WERI-Rb-1 (cell line): ENCODE results near the gene TM4SF5.

Experiments used
- DNase-seq: peaks from one replicate; pipeline ENCODE4 v3.0.0-alpha.2; 2020
- H3K27ac ChIP-seq: fragments of 250-450 bp; sonication (Bioruptor Pico); 2 replicates; pipeline ENCODE4 v1.5.1; 2020; ENCODE audit warnings: mild to moderate bottlenecking, moderate library complexity
- H3K27me3 ChIP-seq: fragments of 250-450 bp; sonication (Bioruptor Pico); 2 replicates; pipeline ENCODE4 v1.5.1; 2021; ENCODE audit warnings: mild to moderate bottlenecking, low read depth, moderate library complexity; ENCODE audit not compliant: insufficient read depth, severe bottlenecking
- H3K36me3 ChIP-seq: fragments of 250-450 bp; sonication (Bioruptor Pico); 2 replicates; pipeline ENCODE4 v1.5.1; 2020; ENCODE audit warnings: mild to moderate bottlenecking, moderate library complexity
- H3K4me3 ChIP-seq: 2 replicates; pipeline ENCODE4 v1.5.1; 2011; ENCODE audit warnings: low read depth, mild to moderate bottlenecking, control low read depth, low read length
- H3K9me3 ChIP-seq: fragments of 250-450 bp; sonication (Bioruptor Pico); 2 replicates; pipeline ENCODE4 v1.5.1; 2021; ENCODE audit warnings: mild to moderate bottlenecking, moderate library complexity; ENCODE audit not compliant: severe bottlenecking
- CTCF ChIP-seq: IDR thresholded peaks from 2 replicates; pipeline ENCODE4 v1.5.1; 2011; ENCODE audit warnings: low read depth, mild to moderate bottlenecking, control low read depth, inconsistent platforms, low read length

The TM4SF5 gene

GRCh38 chr17:4733073-4733531 is 38.6 kb upstream of the TM4SF5 start:
- Histone ChIP-seq H3K27ac (no peak overlapping the region), H3K4me3 (no peak overlapping the region), H3K9me3 (no peaks in the 10 kb centered on the region), H3K36me3 (0 out of 2 replicates have a peak, but pooled peaks cover 3% of the 10 kb centered on the region), H3K27me3 (no peaks in the 10 kb centered on the region)
- TF ChIP-seq CTCF: peak; percentile 45; the same call in 1 of the 2 replicates
- DNase-seq: no peak

- Histone ChIP-seq H3K9me3 (no peaks in the 10 kb centered on the region), H3K27ac (no peak overlapping the region), H3K4me3 (no peak overlapping the region), H3K36me3 (0 out of 2 replicates have a peak, but pooled peaks cover 3% of the 10 kb centered on the region), H3K27me3 (peaks cover 11% of the 10 kb centered on the region)
- no peak for DNase-seq
- no peak for TF ChIP-seq CTCF
These were observed 36.7 kb upstream of the TM4SF5 start for GRCh38 chr17:4734857-4735475.

DNA sequence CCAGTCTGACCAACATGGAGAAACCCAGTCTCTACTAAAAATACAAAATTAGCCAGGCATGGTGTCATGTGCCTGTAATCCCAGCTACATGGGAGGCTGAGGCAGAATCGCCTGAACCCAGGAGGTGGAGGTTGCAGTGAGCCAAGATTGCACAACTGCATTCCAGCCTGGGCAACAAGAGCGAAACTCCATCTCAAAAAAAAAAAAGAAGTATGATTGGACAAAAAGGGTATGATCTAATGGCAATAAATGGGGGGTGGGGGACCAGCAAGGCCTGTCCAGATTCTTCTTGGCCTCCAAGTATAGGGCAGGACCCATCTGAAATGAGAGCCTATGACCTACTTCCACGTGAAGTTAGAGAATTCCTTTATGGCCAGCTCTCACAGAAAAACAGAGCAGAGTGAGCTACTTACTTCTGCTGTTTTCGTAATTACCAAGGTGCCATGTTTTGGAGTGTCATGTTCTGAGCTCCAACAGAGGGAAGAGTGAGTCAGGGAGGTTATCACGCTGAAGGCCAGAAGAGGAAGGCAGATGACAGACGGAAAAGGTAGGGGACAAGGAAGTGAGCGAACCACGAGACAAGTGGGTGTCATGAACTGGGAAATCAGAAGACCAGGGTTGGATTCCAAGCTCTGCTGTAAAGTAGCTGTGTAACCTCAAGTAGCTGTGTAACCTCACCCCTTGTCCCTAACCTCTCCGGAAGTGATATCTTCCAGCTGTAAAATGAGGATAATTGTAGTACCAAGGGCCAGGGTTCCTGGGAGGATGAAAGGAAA is 35.6 kb upstream of the TM4SF5 start:
- H3K36me3 ChIP-seq: 0 out of 2 replicates have a peak, but pooled peaks cover 3% of the 10 kb centered on the region
- H3K27me3 ChIP-seq: peaks cover 16% of the 10 kb centered on the region
- H3K9me3 ChIP-seq: no peaks in the 10 kb centered on the region
- no peak for DNase-seq
- no peak for TF ChIP-seq CTCF
- no peak overlapping the region for H3K4me3 ChIP-seq
- H3K27ac ChIP-seq: no peak overlapping the region

DNA sequence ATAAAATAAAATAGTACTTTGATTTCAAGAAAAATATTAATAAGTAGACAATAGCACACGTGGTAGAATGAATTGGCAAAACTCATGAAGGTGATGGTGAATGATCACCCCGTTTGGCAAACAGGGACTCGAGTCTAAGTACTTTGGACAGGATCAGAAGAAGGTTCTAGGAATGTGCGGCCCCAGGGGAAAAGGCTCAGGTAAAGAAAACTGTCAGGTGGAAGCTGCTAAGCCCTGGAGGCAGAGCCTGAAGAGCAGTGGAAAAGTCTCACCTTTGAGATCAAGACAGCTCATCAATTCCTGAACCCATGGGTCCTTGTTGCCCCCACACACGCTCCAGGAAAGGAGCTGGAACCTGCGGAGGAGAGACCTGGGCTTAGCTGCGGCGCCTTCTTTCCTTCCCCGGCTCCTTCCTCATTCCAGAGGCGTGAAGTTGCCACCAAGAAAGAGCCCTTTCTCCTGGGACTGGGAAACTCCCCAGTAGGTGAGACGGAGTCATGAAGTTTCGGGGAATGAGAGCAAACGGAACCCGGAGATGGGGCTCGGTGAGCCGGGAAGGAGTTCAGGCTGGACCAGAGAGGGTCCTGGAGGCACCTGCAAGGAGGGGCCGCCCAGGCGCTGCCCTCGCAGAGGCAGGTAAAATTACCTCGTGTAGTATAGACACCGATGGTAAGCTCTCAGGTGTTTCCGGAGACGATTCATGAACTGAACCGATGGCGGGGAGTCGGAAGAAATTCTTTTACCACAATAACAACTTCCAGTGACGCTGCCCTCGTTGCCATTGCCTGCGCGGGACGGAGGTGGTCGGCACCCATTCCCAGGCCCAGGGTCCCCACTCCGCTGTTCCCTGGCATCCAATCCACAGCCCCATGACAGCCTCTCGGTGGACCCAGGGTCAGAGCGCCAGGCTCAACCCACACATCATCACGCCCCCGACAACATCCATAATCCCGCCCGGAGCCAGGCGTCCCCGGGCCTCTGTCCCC is 33.3 kb upstream of the TM4SF5 start:
- no peak overlapping the region for H3K27ac ChIP-seq
- peaks cover 16% of the 10 kb centered on the region for H3K27me3 ChIP-seq
- DNase-seq: no peak
- H3K36me3 ChIP-seq: 0 out of 2 replicates have a peak, but pooled peaks cover 3% of the 10 kb centered on the region
- no peak for TF ChIP-seq CTCF
- H3K4me3 ChIP-seq: peak overlapping the region; percentile 68
- no peaks in the 10 kb centered on the region for H3K9me3 ChIP-seq

DNA sequence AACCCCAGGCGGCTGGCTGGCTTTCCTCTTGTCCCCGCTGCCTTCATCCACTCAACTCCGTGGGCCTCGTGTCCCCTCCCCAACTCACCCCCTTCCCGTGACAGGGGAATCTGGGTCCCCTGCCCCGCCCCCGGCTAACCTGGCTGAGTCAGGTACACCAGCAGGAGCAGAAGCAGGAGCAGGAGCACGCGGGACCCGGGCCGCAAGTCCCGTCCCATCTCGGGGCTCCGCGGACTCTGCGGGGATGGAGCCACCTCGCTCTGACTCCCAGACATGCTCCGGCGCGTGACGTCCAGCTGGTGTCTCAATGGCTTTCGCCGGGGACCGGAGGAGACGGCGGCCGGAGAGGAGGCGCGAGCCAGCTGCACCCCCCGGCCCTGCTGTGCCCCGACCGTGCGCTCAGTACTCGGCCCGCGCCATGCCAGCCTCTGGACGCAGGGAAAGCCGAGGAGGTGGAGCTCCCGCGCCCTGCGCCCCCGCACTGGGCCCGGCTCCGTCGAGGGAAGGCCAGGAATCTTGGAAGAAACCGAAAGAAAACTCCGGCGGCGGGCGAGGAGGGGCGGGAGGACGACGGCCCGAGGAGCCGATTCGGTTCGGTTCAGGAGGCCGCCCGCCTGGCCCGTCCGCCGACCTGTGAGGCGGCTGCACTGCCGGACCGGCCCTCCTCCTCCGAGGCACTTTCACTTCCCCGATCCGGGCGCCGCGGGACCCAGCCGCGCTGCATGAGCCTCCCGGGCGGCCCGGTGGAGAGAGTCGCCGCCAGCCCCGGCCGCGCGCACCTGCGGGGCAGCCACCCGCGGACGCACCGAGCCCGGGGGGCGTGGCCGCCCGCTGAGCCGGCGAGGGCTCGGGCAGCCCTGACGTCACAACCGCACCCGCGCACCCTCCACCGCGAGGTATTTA is 32.3 kb upstream of the TM4SF5 start, which contains the start of the genes CXCL16 and ZMYND15:
CXCL16 (minus strand) TSS at position 807 of the 903 bp plus-strand sequence; CDS start at position 218, 589 bp downstream.
ZMYND15 (plus strand) TSS at position 712 of the 903 bp plus-strand sequence. CDS start 716 bp downstream, outside the sequence.
- Histone ChIP-seq H3K4me3 (peak within 1 kb of the TSS; percentile 68), H3K27me3 (peaks cover 16% of the 10 kb centered on the region), H3K27ac (peak within 1 kb of the TSS; percentile 33), H3K36me3 (0 out of 2 replicates have a peak, but pooled peaks cover 3% of the 10 kb centered on the region), H3K9me3 (no peaks in the 10 kb centered on the region)
- TF ChIP-seq CTCF: no peak
- peak; percentile 38 for DNase-seq
